SKM-1 (cell line): ENCODE measurements around the gene NHLH1.
A peak's percentile ranks its signal among the peaks of the same experiment; 100 is the strongest.
"Not testable (repeated sequence)": the region's sequence is repeated elsewhere in the genome, so short reads cannot be mapped to it uniquely, and the experiment has no call there.

Experiments
- DNase-seq: peaks from one replicate; lab custom pipeline; 2025; ENCODE audit not compliant: unreplicated experiment; lab: John Stamatoyannopoulos, UW

NHLH1 gene

GRCh38 chr1:160376525-160377131 lies 9.8 kb downstream of the NHLH1 start:
- peak; percentile 87 for DNase-seq

GRCh38 chr1:160377585-160378206 lies 10.8 kb downstream of the NHLH1 start:
- no peak for DNase-seq

- not testable (repeated sequence) for DNase-seq
These were observed 17.9 kb downstream of the NHLH1 start for GRCh38 chr1:160384812-160385211.

GRCh38 chr1:160388406-160388805 lies 21.5 kb downstream of the NHLH1 start:
- not testable (repeated sequence) for DNase-seq

GRCh38 chr1:160394673-160395072 lies 27.8 kb downstream of the NHLH1 start:
- no peak for DNase-seq

DNA sequence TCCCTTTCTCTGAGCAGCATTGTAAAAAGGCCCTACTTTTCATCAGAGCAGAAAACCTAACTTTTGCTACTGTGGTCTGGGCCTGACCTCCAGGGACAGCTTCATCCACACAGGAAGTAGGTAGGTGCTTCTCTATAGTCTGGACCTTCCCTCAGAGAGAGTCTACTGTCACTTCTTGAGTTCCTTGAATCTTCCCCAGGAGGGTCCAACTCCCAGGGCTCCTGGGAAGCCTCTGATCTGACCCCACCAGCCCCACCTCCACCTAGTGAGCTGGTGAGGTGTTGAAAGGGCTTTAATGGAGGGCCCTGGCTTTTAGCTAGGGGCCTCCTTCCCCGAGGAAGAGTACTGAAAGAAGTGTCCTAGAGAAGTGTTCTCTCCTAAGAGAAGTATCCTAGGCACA lies 30.8 kb downstream of the NHLH1 start:
- no peak for DNase-seq

GRCh38 chr1:160398823-160399222 lies 32.0 kb downstream of the NHLH1 start:
- no peak for DNase-seq

GRCh38 chr1:160399544-160400222 lies 32.8 kb downstream of the NHLH1 start:
- no peak for DNase-seq

GRCh38 chr1:160400223-160400645 lies 33.4 kb downstream of the NHLH1 start, which contains the start of gene VANGL2:
Gene VANGL2, plus strand, starts transcription at chr1:160400564. Its CDS starts 15,274 bp downstream, at chr1:160415838.
- DNase-seq: no peak

DNA sequence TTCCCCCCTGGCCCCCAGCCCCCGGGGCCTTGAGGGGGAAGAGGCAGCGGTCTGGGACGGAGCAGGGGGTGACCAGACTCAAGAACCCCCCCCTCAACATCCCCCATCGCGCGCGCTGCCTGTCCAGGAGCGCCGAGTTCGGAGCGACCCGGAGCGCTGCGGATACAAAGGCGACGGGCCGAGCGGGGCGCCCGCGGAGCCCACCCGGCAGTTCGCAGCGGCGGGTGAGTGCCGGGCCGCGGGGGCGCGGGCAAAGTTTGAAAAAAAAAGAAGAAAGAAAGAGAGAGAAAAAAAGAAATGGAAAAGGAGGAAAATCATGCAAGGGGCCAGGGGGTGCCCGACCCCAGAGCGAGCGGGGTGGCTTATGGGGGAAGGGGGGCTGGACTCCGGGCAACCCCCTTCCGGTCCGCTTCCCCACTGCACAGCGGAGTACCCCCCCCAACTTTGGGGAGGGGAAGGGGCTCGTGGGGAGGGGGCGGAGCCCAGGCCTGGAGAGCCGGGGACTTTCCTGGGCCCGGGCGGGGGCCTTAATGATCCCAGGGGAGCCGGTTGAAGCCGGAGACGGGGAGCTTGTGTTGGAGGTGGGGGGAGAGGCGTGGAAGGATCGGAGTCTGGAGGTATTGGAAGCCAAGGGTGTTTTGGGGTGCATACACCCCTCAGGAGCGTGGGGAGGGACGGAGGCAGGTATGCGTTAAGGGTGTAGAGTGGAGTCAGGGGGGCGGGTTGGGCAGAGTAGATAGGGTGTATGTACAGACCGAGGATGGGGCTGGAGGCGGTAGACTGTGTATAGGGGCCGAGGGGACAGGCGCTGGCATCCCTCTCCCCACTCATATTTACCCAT lies 34.0 kb downstream of the NHLH1 start:
- DNase-seq: no peak

GRCh38 chr1:160401487-160401805 lies 34.6 kb downstream of the NHLH1 start:
- no peak for DNase-seq

GRCh38 chr1:160402001-160402795 lies 35.3 kb downstream of the NHLH1 start:
- DNase-seq: no peak

DNA sequence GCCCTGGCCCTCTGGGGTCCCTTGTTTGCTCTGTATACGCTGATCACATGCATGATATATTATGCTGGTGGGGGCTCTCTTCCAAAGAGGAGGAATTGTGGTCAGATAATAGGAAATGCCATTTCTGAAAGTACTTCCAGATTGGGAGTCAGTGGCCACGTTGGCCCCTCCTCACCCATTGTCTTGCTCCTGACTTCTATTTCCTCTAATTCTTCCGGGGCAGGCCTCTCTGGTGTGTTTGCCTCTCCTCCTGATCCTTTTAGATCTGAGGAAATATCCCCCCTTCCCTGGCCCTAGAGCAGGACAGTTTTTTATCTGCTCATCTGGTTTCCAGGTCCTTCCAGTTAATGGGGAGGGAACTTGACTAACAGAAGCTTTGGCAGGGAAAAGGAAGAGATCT lies 36.4 kb downstream of the NHLH1 start:
- no peak for DNase-seq

DNA sequence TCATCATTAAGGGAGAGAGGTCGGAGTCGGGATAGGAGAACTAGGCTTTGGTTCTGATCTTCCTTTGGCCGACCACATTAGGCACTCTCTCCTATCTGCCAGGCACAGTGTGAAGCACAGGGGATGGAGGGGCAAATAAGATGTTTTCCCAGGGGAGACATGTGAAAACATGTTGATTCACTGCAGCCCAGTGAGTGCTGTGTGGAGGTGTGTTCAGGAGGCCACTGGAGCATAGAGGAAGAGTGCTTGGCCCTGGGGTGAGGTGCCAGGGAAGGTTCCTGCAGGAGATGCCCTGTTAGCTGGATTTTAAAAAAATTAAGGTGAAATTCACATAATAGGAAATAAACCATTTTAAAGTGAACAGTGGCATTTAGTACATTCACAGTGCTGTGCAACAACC lies 37.2 kb downstream of the NHLH1 start:
- no peak for DNase-seq

- no peak for DNase-seq
These were observed 38.5 kb downstream of the NHLH1 start for GRCh38 chr1:160405331-160405877.

GRCh38 chr1:160406131-160406968 lies 39.5 kb downstream of the NHLH1 start:
- DNase-seq: no peak

GRCh38 chr1:160407839-160408801 lies 41.2 kb downstream of the NHLH1 start:
- no peak for DNase-seq

- no peak for DNase-seq
These were observed 42.0 kb downstream of the NHLH1 start for GRCh38 chr1:160408864-160409263.
